HEK293T (cell line): ENCODE results near the gene CD80.
"Not testable (repeated sequence)": the region's sequence is repeated elsewhere in the genome, so short reads cannot be mapped to it uniquely, and the experiment has no call there.

ENCODE experiments used
- CTCF ChIA-PET: fragments of 350-600 bp; formaldehyde crosslinking; extraction: SDS; loops from one replicate; lab custom pipeline; 2021; ENCODE audit warnings: antibody characterized with exemption, inconsistent platforms; lab: Yijun Ruan, JAX
- POLR2A ChIA-PET: fragments of 350-600 bp; formaldehyde crosslinking; extraction: SDS; loops from one replicate; lab custom pipeline; 2020; ENCODE audit warnings: antibody characterized with exemption, inconsistent platforms; lab: Yijun Ruan, JAX
- DNase-seq: peaks from one replicate; pipeline ENCODE4 v3.0.0; 2012; ENCODE audit warnings: mixed read lengths; ENCODE audit errors: extremely low spot score
- ARNT ChIP-seq: fragments of 450-650 bp; IDR thresholded peaks from 2 replicates; pipeline ENCODE4 v1.6.1; 2017; ENCODE audit warnings: mild to moderate bottlenecking
- BHLHE40 ChIP-seq: fragments of 450-650 bp; IDR thresholded peaks from 2 replicates; pipeline ENCODE4 v1.6.1; 2016; ENCODE audit warnings: mild to moderate bottlenecking, moderate library complexity, borderline replicate concordance
- CTBP1 ChIP-seq: fragments of 450-650 bp; IDR thresholded peaks from 2 replicates; pipeline ENCODE4 v1.6.1; 2016; ENCODE audit warnings: borderline replicate concordance
- ELF4 ChIP-seq: fragments of 450-650 bp; IDR thresholded peaks from 2 replicates; pipeline ENCODE4 v1.6.1; 2017; ENCODE audit warnings: antibody characterized with exemption
- FOXA1 ChIP-seq: fragments of 450-650 bp; IDR thresholded peaks from 2 replicates; pipeline ENCODE4 v1.6.1; 2016; ENCODE audit warnings: mild to moderate bottlenecking
- FOXK2 ChIP-seq: fragments of 450-650 bp; IDR thresholded peaks from 2 replicates; pipeline ENCODE4 v1.6.1; 2016; ENCODE audit warnings: mild to moderate bottlenecking
- FOXM1 ChIP-seq: fragments of 450-650 bp; IDR thresholded peaks from 2 replicates; pipeline ENCODE4 v1.6.1; 2017; ENCODE audit warnings: mild to moderate bottlenecking, borderline replicate concordance
- HDGF ChIP-seq: fragments of 450-650 bp; IDR thresholded peaks from 2 replicates; pipeline ENCODE4 v1.6.1; 2017; ENCODE audit warnings: antibody characterized with exemption, borderline replicate concordance
- L3MBTL2 ChIP-seq: fragments of 450-650 bp; conservative IDR thresholded peaks from 2 replicates; pipeline ENCODE4 v1.6.1; 2016; ENCODE audit warnings: mild to moderate bottlenecking
- LEF1 ChIP-seq: fragments of 450-650 bp; IDR thresholded peaks from 2 replicates; pipeline ENCODE4 v1.6.1; 2017; ENCODE audit warnings: mild to moderate bottlenecking, borderline replicate concordance
- NFRKB ChIP-seq: fragments of 450-650 bp; IDR thresholded peaks from 2 replicates; pipeline ENCODE4 v1.6.1; 2016; ENCODE audit warnings: mild to moderate bottlenecking, moderate library complexity
- SP1 ChIP-seq: fragments of 450-650 bp; IDR thresholded peaks from 2 replicates; pipeline ENCODE4 v1.6.1; 2017
- SUZ12 ChIP-seq: fragments of 450-650 bp; IDR thresholded peaks from 2 replicates; pipeline ENCODE4 v1.6.1; 2016; ENCODE audit warnings: mild to moderate bottlenecking
- TARDBP ChIP-seq: fragments of 450-650 bp; IDR thresholded peaks from 2 replicates; pipeline ENCODE4 v1.6.1; 2016
- ZNF384 ChIP-seq: fragments of 450-650 bp; IDR thresholded peaks from 2 replicates; pipeline ENCODE4 v1.6.1; 2016
- TF ChIP-seq, protein P1 (sequence below): fragments of 450-650 bp; IDR thresholded peaks from 2 replicates; pipeline ENCODE4 v1.6.1; 2016

Gene CD80

DNA sequence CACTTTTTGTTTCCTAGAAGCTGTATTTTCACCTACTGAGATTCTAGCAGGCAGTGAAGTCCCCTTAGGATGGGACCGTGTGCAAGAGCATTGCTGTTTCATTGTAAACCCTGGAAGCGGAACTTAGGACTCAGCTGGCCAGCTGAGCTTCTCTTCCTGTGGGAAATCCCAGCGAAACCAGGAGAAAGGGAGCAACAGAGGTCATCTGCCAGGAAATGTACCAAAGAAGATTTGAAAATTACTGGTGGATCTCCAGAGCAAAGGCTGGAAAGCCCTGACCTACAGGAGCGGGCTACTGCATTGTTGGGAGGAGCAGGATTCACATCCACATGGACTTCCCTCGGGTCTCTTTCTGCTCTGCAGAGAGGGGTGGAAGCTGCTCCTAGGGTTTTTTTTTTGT is 12.3 kb upstream of the CD80 start:
- DNase-seq = no peak
- TF ChIP-seq ELF4 = no peak
- TF ChIP-seq SUZ12 = no peak
- TF ChIP-seq FOXA1 = no peak
- no peak for TF ChIP-seq CTBP1
- CTCF ChIA-PET = no interaction called here
- POLR2A ChIA-PET = no interaction called here

DNA sequence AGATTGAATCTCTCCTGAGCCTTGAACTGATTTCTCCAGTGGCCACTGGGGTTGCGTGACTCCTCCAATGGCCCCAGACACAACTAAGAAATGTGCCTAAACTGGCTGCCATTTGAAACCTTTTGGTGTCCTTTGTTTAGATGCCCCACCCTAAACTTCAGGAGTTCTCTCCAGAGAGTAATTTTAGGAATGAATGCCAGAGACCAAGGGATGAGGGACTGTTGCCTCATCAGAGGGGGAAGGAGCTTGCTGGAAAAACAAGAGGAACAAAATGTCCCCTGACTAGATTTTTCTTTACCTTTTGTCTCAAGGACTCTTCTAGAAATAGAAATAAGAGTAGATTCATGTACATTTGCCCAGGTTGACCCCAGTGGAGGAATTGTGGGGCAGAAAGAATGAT is 11.8 kb upstream of the CD80 start:
- DNase-seq = no peak
- ChIA-PET POLR2A (no interaction called here), CTCF (no interaction called here)
- TF ChIP-seq BHLHE40 = no peak

DNA sequence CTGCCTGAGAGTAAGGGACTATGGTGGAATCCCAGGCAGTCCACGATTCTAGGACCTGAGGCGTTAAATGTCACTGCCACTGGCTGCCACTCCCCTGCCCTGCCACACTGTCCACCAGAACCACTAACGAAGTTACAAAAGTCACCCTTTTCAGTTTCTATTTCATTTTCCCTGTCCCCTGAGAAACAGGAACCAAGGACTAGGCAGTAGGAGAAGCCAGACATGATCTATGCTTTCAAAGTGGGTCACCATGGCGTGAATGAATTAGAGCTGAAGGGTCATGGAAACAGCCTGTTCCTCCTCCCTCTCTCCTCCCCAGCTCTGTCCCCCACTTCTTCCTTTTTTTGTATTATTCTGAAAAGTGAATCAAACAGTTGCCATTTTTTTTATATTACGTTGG is 10.8 kb upstream of the CD80 start:
- POLR2A ChIA-PET = no interaction called here
- CTCF ChIA-PET = no interaction called here
- no peak for DNase-seq
- TF ChIP-seq CTBP1 = no peak
- TF ChIP-seq FOXK2 = no peak
- no peak for TF ChIP-seq HDGF
- TF ChIP-seq BHLHE40 = no peak
- TF ChIP-seq SP1 = no peak
- no peak for TF ChIP-seq NFRKB
- TF ChIP-seq FOXA1 = no peak
- TF ChIP-seq, protein P1, sequence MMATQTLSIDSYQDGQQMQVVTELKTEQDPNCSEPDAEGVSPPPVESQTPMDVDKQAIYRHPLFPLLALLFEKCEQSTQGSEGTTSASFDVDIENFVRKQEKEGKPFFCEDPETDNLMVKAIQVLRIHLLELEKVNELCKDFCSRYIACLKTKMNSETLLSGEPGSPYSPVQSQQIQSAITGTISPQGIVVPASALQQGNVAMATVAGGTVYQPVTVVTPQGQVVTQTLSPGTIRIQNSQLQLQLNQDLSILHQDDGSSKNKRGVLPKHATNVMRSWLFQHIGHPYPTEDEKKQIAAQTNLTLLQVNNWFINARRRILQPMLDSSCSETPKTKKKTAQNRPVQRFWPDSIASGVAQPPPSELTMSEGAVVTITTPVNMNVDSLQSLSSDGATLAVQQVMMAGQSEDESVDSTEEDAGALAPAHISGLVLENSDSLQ = no peak
- TF ChIP-seq SUZ12 = no peak
- TF ChIP-seq TARDBP = no peak
- no peak for TF ChIP-seq FOXM1
- TF ChIP-seq ZNF384 = no peak
- TF ChIP-seq L3MBTL2 = no peak
- no peak for TF ChIP-seq LEF1
- no peak for TF ChIP-seq ARNT
- no peak for TF ChIP-seq ELF4

- TF ChIP-seq NFRKB = no peak
- POLR2A ChIA-PET = no interaction called here
- CTCF ChIA-PET = no interaction called here
- no peak for DNase-seq
These were observed 9.7 kb upstream of the CD80 start for GRCh38 chr3:119569156-119569555.

GRCh38 chr3:119563334-119563733 is 3.9 kb upstream of the CD80 start:
- POLR2A ChIA-PET, DNase-seq, CTCF ChIA-PET: not testable (repeated sequence)

DNA sequence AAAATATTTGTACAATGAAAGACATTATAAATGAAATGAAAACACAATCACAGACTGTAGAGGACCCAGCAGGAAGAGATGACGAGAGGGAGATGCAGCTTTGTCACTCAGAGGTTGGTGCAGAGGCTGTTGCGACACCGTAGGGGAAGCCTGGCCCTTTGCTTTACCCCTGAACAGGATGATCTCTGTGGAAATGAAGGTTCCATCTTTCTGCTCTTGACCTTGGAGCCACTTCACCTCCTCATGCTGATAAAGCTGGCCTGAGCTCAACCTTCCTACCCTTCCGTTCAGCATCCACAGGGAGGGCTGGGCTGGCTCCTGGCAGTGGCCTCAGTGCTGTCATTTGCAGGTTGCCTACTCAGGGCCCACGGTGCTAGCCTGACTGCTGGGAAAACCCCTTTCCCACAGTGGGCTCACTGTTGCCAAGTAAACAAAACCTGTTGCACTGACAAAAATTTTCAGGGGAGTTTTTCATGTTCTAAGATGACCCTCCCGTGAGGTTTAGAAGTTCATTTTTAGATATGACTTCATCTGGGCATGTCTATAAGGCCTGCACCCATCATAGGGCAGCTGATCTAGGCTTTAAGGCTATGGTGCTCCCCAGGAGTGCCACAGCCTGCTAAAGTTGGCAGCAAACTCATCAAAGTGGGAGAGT is 3.0 kb upstream of the CD80 start:
- DNase-seq = no peak

GRCh38 chr3:119560160-119560559 is 746 bp upstream of the CD80 start:
- DNase-seq = no peak
- TF ChIP-seq LEF1 (no peak), ELF4 (no peak), CTBP1 (no peak), ARNT (no peak)
- ChIA-PET CTCF (no interaction called here), POLR2A (no interaction called here)

More for the DNA sequence above, 3.0 kb upstream of the CD80 start:
- POLR2A ChIA-PET = no interaction called here
- TF ChIP-seq FOXM1 = no peak
- no peak for TF ChIP-seq SUZ12
- no peak for TF ChIP-seq SP1
- TF ChIP-seq ZNF384 = no peak
- TF ChIP-seq TARDBP = no peak
- no peak for TF ChIP-seq FOXK2
- no peak for TF ChIP-seq NFRKB
- no peak for TF ChIP-seq LEF1
- TF ChIP-seq CTBP1 = no peak
- no peak for TF ChIP-seq HDGF
- CTCF ChIA-PET = no interaction called here

DNA sequence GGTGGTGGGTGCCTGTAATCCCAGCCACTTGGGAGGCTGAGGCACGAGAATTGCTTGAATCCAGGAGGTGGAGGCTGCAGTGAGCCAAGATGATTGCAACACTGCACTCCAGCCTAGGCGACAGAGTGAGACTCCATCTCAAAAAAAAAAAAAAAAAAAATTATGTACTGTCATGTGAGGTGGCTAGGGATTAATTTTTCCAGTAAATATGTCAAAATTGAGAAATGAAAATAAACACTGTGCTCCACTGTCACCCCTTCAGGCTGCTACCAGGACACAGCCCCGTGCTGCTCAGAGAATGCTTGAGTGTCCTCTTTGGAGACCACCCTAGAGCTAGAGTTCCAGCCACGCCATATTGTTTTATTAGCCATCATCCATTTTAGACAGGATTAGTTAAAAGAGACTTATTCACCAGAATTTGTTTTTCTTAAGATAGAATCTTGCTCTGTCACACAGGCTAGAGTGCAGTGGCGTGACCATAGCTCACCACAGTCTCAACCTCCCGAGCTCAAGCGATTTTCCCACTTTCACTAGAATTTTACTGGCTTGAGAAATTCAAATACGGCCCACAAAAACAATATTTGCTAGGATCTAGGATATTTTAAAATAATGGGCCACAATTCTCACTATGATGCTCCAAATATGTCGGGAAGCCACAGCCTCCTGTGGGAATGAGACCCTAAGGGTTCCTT is 642 bp downstream of the CD80 start:
- TF ChIP-seq SP1 (no peak), ARNT (no peak), HDGF (no peak), NFRKB (no peak), CTBP1 (no peak), ZNF384 (no peak), BHLHE40 (no peak), SUZ12 (no peak), FOXA1 (no peak), ELF4 (no peak), LEF1 (no peak), FOXK2 (no peak)
- TF ChIP-seq, protein P1 = no peak
- DNase-seq = no peak
- ChIA-PET CTCF (interaction anchor here (0.7 kb wide), 1 partner anchor 536 kb away, joined by 4 read pairs; the partner anchor contains the start of gene GSK3B), POLR2A (no interaction called here)
